HG02981 (cell line): ENCODE measurements around the gene PHYHD1.
A peak's percentile ranks its signal among the peaks of the same experiment; 100 is the strongest.

Experiments used
- ATAC-seq: cut with Tn5 transposase; IDR thresholded peaks from one replicate; pipeline ENCODE4 v1.9.1; 2021; ENCODE audit warnings: mild to moderate bottlenecking, moderate library complexity; ENCODE audit not compliant: unreplicated experiment

PHYHD1 gene

DNA sequence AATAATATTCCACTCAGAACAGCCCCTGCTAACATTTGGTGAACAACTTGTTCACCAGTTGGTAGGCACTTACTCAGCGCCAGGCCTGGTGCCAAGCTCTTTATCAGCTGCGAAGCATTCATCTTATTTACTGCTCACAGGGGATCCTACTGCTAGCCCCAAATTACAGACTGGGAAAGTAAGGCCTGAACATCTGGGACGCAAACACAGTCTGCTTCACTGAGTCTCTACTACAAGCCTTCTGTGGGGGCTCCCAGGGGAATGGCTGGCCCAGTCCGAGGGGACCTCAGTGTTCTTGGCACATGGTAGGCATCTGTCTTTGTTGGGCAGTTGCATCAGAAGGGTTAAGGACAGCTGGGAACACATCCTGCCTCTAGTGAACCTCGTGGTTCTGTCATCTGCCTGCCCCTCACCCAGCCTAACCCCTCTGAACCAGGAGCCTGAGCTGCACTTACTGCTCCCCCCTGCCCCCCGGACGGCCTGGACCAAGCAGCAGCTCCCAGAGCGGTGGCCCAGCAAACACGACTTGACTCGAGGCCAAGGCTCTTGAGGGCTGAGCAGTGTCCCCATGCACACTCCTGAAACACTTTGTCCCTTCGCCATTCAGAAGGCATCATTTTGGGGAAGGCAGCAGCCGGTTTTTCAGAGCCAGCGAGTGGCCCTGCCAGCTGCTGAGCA, at the start of gene PHYHD1:
PHYHD1 (plus strand) TSS at position 602 of the 678 bp plus-strand sequence. CDS start 1,342 bp downstream, outside the sequence.
- no peak for ATAC-seq

DNA sequence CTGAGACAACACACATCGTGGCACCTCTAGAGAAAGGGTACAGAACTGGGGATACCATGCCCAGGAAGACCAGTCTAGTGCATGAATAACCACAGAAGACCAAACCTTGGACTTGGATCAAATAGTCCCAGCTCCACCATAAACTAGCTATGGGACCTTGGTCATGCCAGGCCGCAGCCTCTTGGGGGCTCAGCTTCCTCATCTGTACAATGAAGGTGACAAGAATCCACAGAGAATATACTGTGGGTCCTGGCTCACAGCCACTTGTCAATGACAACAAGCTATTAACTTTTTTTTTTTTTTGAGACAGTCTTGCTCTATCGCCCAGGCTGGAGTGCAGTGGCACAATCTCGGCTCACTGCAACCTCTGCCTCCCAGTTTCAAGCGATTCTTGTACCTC, 42.9 kb upstream of the PHYHD1 start:
- no peak for ATAC-seq

DNA sequence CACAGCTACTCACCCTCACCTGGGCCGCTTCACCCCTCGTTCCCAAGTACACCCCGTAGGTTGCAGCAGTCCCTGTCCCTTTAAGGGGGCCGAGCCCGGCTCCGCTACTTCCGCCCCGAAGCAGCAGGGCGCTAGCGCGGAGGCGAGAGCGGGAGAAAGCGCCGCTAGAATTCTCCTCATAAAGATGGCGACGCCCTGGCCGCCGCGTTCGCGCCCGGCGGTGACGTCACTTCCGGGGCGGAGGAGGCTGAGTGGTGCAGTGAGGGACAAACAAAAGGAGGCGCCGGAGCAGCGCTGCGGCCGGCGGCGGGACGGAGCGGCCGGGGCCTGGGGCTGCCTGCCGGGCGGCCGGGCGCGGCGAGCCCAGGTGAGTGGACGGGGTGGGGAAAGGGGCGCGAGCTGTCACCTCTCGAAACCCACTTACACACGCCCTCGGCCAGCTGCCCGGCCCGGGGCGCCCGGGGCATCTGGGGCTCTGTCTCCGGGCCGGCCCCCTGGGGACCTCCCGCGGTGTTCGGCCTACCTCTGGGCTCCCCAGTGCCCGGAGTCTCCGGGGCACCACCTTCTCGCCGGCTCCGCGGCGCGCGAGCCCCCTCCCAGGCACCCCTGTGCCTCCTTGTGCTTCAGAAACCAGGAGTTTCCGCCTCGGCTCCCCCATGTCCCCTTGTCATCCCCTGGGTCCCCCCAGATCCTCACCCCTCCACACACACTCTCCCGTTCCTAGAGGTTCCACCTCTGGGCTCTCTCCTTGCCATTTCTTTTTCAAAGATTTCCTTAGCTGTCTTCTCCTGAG, 38.7 kb upstream of the PHYHD1 start, which contains the start of the genes KYAT1 and LRRC8A:
KYAT1 (minus strand) TSS at position 67 of the 793 bp plus-strand sequence. CDS start 36,545 bp downstream, outside the sequence.
LRRC8A (plus strand) TSS at position 250 of the 793 bp plus-strand sequence. CDS start 25,032 bp downstream, outside the sequence.
- ATAC-seq = peak; percentile 84

DNA sequence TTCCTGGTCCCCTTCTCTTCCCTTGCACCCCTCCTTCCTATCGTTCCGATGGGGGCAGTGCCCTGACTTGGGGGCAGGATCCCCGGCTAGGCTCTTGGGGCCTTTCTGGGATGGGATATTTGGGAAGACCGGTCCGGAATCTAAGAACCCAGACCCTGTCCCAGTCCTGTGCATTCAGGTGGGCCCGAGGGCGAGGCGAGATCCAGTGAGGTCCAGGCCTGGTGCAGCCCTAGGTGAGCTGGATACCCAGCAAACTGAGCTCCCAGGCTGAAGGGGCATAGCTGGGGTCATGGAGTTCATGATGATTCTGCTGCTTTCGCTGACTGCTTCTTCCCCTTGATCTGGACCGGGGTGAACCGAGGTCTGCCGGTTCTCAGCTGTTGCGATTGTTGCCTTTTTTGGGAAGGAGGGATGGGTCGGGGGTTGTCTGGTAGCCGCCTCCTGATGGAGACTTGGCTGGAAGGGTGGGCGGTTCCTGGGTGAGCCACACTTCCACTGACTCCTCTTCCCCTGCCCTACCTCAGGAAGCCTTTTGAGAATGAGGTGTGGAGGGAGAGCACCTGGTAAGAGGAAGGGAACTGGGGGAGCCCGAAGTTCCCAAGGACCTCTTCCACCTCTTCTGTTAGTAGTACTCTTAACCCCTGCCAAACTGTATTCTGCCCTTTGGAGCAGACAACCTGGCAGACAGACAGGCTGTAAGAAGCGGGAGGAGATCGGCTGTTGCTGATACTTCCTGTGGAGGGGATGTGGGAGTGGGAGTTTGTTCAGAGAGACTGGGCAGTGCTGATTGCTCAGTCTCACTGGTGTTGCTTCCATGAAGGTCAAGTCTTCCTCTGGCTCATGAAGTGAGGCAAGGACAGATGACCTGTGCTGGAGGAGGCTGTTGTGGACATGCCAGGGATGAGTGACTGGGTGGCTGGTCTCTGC, 37.8 kb upstream of the PHYHD1 start:
- ATAC-seq = no peak

DNA sequence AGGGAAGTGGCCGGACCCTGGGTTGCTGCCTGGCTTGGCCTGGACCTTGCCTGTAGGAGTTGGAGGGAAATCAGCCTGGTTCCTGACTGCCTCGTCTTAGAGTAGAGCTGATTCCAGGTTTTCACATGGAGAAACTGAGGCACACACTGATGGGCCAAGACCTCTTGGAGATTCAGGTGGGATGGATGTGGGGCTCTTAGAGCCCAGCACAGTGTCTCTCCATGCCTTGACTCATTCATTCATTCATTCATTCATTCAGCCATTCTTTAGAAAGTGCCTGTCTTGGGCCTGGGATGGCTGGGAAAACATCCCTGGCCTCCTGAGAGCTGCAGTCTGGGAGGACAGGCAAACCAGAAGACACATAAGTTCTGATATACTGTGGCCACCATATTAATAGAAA, 36.6 kb upstream of the PHYHD1 start:
- ATAC-seq = no peak

DNA sequence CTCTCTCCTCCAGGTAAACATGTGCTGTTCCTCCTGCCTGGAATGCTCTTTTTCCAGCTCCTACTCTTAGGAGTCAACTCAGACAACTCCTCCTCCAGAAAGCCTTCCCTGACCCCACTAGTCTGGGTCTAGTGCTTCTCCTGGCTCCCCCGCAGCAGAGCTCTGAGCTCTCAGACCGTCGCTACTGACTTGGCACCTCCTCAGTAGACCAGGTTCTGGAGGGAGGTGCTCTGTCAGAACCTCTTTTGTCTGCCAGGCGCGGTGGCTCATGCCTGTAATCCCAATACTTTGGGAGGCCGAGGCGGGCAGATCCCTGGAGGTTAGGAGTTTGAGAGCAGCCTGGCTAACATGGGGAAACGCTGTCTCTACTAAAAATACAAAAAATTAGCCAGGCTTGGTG, 35.4 kb upstream of the PHYHD1 start:
- no peak for ATAC-seq

DNA sequence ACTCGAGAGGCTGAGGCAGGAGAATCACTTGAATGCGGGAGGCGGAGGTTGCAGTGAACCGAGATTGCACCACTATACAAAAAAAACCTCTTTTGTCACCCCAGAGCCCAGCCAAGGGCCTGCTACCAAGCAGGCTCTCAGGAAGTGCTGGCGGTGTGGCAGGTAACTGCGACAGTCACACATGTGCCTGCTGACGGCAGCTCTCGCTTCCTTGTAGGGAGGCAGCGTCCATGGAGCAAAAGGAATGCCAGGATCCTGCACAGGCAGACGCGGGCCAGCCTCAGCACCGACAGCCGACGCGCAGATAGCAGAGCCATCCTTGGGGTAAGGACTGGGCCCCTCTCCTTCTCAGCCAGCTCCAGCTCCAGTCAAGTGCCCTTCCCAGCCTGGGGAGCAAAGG, 35.0 kb upstream of the PHYHD1 start:
- no peak for ATAC-seq

DNA sequence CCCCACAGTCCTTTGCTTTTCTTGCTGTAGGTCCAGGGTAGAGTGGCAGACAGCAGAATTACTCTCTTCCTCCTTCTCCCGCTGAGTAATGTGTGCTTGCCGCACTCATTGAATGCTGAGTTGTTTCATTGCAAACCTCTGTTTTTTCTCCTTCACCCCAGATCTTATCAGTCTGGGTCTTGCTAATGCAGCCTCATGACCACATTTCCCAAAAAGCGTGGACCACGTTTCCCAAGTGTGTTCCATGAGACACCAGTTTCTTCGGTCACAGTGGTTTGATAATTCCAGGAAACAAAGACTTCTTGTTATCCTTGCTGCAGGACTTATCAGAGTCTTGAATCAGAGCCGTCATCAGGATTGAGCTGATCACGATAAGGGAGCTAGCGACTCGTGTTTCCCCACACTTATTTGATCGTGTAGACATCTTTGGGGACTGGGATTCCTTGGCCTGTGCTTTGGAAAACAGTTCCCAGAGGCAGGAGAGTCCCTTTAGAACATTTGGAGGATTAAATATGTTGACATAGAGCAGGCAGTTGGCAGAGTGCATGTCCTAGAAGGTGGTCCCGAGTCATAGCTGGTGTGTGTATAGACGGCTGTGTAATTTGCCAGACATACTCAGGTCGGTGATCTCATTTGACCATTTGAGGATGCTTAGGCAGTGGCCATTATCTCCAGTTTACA, 34.4 kb upstream of the PHYHD1 start:
- no peak for ATAC-seq

DNA sequence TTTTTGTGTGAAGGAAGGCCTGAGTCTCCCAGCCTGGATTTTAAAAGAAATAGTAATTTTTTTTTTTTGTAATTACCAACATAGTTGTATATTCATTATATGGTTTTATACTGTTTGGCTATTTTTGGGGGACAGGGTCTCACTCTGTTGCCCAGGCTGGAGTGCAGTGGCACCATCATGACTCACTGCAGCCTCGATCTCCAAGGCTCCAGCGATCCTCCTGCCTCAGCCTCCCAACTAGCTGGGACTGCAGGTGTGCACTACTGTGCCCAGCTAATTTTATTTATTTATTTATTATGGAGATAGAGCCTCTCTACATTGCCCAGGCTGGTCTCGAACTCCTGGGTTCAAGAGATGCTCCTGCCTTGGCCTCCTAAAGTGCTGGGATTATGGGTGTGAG, 33.7 kb upstream of the PHYHD1 start:
- ATAC-seq = no peak

DNA sequence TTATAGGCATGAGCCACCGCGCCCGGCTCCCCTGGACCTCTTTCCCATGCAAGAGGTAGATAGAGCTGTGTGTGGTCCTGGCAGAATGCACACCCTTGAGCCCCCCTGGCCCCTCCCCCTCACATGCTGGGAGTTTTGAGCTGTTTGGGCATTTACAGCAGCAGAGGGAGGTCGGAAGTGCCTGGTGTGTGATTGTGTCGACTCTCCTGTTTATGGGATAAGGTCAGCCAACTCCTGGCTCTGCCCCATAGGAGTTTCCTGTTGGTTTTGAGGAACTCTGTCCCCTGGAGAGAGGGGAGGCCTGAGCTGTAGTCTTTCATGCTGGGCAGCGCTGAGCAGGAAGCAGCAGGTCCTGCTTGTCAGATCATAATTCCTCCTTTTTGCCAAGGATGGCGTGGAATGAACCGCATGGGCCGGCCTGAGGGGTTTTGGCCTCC, 32.9 kb upstream of the PHYHD1 start:
- no peak for ATAC-seq

DNA sequence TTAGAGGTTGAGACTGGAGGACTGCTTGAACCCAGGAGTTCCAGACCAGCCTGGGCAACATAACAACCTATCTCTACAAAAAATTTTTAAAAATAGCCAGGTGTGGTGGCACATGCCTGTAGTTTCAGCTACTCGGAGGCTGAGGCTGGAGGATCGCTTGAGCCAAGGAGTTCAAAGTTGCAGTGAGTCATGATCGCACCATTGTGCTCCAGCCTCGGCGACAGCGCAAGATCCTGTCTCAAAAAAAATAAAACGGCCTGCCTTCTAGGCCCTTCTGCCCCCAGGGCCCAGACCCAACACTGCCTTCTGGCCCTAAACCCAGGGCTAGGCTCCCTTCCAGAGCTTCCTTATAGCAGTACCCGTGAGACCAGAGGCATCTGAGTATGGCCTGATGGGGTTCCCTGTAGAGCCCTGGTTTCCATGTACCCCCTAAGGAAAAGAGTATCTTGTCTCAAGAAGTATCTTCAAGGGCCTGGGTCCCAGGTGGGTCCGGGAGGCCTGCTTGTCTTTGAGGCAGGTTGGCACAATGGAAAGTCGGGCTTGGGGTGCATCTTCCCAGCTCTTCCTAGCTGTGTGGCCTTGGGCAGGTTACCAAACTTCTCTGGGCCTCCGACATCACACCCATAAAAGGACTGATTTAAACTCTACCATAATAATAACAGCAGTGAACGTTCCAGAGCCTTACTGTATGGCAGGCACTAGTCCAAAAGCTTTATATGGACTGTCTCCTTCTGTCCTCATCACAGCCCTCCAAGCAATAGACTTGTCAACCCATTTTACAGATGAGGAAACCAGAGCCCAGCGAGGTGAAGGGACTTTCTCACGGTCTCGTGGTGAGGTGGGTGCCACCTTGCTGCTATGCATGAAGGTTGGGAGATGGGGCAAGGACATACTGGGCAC, 29.2 kb upstream of the PHYHD1 start:
- no peak for ATAC-seq

DNA sequence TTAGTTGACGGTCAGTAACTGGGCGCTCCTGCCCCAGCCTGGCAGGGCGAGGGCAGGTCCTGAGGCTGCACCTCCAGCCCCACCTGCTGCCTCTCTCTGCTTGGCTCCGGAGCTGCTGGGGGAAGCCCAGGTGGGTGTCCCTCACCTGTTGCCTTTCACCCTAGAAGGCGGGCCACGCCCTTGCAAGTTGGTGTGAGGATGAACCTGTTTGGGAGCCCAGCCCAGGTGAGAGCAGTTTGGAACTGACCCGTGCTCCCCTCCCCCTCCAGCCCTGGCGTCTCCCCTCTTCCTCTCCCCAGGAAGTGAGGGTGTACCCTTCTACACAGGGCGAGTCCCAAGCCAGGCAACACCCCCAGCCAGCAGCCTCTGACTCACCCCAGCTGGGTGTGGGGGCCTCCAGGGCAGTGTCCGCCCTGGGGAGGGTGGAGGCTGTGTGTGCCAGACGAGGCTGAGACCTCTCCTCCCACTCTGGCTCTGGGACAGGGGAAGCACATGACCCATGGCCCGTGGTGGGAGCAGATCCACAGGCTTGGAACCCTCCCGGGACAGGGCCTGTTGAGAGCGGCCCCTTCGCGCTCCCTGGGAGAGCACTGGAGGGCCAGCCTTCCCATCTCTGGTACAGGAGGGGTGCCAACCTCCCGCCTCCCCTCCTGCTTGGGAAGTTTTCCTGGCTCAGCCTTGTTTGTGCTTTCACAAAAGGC, 28.4 kb upstream of the PHYHD1 start:
- no peak for ATAC-seq

DNA sequence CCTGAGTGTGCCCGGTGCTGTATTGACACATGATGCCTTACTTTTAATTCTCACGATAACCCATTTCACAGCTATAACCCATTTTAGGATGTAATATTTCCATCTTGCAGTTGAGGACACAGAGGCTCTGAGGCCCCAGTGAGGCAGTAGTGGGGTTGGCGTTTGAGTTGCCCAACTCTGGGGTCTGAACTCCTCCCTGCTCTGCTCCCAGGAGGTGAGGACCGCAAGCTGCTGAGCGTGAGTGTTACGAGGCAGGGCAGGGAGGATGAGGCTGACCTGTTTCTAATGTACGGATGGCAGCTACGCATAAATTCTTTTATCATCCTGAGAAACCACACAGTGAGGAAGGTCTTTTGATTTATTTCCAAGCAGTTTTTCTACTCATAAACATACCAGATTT, 27.4 kb upstream of the PHYHD1 start:
- ATAC-seq = no peak

DNA sequence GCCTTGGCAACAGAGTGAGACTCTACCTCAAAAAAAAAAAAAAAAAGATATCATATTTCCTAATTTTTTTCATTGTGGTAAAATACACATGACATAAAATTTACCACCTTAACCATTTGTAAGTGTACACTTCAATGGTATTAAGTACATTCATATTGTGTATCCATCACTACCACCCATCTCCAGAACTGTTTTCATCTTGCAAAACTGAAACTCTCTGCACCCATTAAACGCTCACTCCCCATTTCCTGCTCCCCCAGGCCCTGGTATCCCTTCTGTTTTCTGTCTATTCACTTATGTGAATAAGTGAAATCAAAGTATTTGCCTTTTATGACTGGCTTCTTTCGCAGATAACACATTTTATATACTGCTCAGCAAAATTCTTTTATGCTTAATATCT, 26.0 kb upstream of the PHYHD1 start:
- ATAC-seq = no peak

DNA sequence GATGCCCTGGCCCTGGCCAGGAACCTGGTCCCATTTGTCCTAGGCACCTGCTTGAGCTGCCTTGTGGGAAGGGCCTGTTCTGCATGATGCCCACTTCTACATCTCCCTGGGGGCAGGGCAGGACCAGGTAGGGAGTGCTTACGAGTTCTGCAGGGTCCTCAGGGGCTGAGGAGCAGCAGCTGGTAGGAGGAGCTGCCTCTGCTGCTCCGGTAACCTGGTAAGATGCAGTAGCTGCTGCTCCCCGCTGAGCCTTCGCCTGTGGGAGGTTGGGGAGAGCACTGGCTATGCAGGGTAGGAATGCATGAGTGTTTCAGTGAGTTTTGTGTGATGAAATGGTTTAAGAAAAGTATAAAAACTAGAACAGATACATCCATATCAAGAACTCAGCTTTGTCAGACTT, 25.2 kb upstream of the PHYHD1 start:
- ATAC-seq = no peak

DNA sequence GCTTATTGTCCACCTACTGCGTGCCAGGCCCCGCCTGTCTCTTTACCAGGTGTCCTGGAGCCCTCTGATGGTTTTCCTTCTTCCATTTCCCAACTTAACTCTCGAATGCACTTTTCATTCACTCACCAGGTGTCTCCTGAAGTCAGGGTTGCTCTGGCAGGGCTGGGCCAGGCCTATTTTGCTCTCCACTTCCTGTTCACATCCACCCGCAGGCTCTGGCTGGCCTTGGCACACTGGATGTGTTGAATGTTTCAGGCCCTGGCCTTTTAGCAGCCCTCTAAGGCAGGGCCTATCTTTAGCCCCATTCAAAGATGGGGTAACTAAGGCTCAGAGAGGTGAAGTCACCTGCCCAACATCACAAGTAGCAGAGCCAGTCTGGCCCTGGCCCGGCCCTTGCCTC, 22.4 kb upstream of the PHYHD1 start:
- no peak for ATAC-seq

DNA sequence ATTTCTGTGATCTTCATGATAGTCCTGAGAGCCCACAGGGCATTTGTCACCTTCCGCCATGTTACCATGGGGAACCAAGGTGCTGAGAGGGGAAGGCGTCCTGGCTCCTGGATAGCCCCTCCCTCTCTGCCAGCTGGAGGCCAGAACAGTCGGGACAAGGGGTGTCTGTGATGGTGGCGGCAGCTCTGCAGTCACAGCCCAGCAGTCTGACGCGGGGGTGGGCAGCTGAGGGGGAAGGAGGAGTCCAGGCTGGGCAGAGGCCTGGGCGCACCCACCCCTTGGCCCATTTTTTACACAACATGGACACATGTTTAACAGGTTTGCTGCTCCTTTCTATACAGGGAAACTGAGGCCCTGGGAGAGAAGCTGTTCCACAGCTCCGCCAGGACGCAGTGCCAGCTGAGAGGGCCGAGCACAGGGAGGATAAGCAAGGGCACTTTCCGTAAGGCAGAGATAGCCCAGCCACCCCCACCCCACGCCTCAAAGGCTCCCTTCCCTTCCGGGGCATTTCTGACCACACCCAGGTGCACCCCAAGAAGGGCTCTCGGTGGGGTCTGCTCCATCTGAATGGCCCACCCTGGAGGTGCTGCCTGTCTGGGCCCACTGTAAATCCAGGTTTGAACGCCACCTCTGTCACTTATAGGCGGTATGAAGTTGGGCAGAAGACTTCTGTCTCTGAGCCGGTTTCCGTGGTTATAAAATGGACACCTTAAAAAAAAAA, 21.8 kb upstream of the PHYHD1 start:
- no peak for ATAC-seq
